PC-9 (cell line): ENCODE results near the gene MAP4K4. TPM values are rescaled to one million over a fixed set of nuclear protein-coding genes. Genes with fewer than 3 reads are reported as not detected.

ENCODE experiments used
- BruUV-seq: library from RNA; stranded (reverse); fragments of 400-500 nt; replicated peaks from 2 replicates; lab custom pipeline; 2021; lab: Mats Ljungman, UMichigan
- CTCF ChIA-PET: fragments of 300-600 bp; sonication (Branson Sonifier 250); formaldehyde crosslinking; loops from one replicate; lab custom pipeline; 2022; ENCODE audit warnings: antibody characterized with exemption; lab: Charles Lee
- POLR2A ChIA-PET: fragments of 300-600 bp; sonication (Branson Sonifier 250); formaldehyde crosslinking; loops from one replicate; lab custom pipeline; 2022; ENCODE audit warnings: antibody characterized with exemption; ENCODE audit not compliant: unreplicated experiment; lab: Charles Lee
- DNase-seq, 2 experiments: peaks; one replicate each; pipeline versions ENCODE4 v3.0.0 to v3.0.0-alpha.2; 2015 to 2022; ENCODE audit warnings: mixed read lengths in 1 of 2
- H2AFZ ChIP-seq: fragments of 200-600 bp; sonication (generic); 2 replicates; pipeline ENCODE4 v1.8.1; 2017; ENCODE audit warnings: antibody characterized with exemption
- H3F3A ChIP-seq: fragments of 200-600 bp; sonication (generic); 2 replicates; pipeline ENCODE4 v1.8.1; 2017; ENCODE audit warnings: antibody characterized with exemption, mild to moderate bottlenecking, low read depth; ENCODE audit not compliant: insufficient read depth
- H3K27ac ChIP-seq: fragments of 200-600 bp; sonication (generic); 2 replicates; pipeline ENCODE4 v1.6.1; 2016; ENCODE audit warnings: mixed run types
- H3K27me3 ChIP-seq: fragments of 200-600 bp; sonication (generic); 2 replicates; pipeline ENCODE4 v1.6.1; 2016; ENCODE audit warnings: low read depth, mixed run types; ENCODE audit not compliant: insufficient read depth
- H3K36me3 ChIP-seq: fragments of 200-600 bp; sonication (generic); 2 replicates; pipeline ENCODE4 v1.6.1; 2016; ENCODE audit warnings: low read depth, mixed run types
- H3K4me1 ChIP-seq: fragments of 200-600 bp; sonication (generic); replicated peaks from 2 replicates; pipeline ENCODE4 v1.6.1; 2016; ENCODE audit warnings: mixed run types; ENCODE audit not compliant: insufficient read depth
- H3K4me2 ChIP-seq: fragments of 200-600 bp; sonication (generic); 2 replicates; pipeline ENCODE4 v1.6.1; 2017; ENCODE audit warnings: mixed run types
- H3K4me3 ChIP-seq: fragments of 200-600 bp; sonication (generic); 2 replicates; pipeline ENCODE4 v1.6.1; 2016; ENCODE audit warnings: mixed run types
- H3K79me2 ChIP-seq: fragments of 200-600 bp; sonication (generic); 2 replicates; pipeline ENCODE4 v1.6.1; 2017; ENCODE audit warnings: low read depth, mixed run types
- H3K9me2 ChIP-seq: fragments of 200-600 bp; sonication (generic); 2 replicates; pipeline ENCODE4 v1.8.1; 2017; ENCODE audit warnings: mild to moderate bottlenecking; ENCODE audit not compliant: insufficient read depth
- H3K9me3 ChIP-seq: fragments of 200-600 bp; sonication (generic); 2 replicates; pipeline ENCODE4 v1.8.1; 2016; ENCODE audit warnings: low read depth; ENCODE audit not compliant: insufficient read depth
- H4K20me1 ChIP-seq: fragments of 200-600 bp; sonication (generic); 2 replicates; pipeline ENCODE4 v1.8.1; 2017; ENCODE audit not compliant: insufficient read depth
- CTCF ChIP-seq: fragments of 200-600 bp; sonication (generic); conservative IDR thresholded peaks from 2 replicates; pipeline ENCODE4 v1.6.1; 2017; ENCODE audit warnings: mixed run types, antibody characterized with exemption, mild to moderate bottlenecking, moderate library complexity
- EZH2 ChIP-seq: fragments of 200-600 bp; sonication (generic); IDR thresholded peaks from 2 replicates; pipeline ENCODE4 v1.8.0; 2017; ENCODE audit warnings: antibody characterized with exemption, low read depth
- intact Hi-C: fragments of 100-400 bp; cut with micrococcal nuclease; formaldehyde crosslinking; loops from one replicate; pipeline ENCODE4 v1.10.0; 2022; ENCODE audit not compliant: unreplicated experiment
- total RNA-seq: library from RNA; stranded (reverse); gene quantifications from 2 replicates; pipeline ENCODE4 v1.2.3, GENCODE V29; 2021

Gene MAP4K4
- total RNA-seq, 1 experiment from 2014 or later, result 129 TPM

- Histone ChIP-seq H3F3A (peaks cover 64% of the 10 kb centered on the region), H3K79me2 (peaks cover 26% of the 10 kb centered on the region), H3K36me3 (peaks cover 58% of the 10 kb centered on the region), H3K27ac (peak overlapping the region; percentile 24; the same call in 1 of the 2 replicates), H3K9me2 (no peaks in the 10 kb centered on the region), H2AFZ (no peak overlapping the region), H3K9me3 (no peaks in the 10 kb centered on the region), H3K4me3 (no peak overlapping the region), H3K4me2 (no peak overlapping the region), H3K27me3 (no peaks in the 10 kb centered on the region), H3K4me1 (0 out of 2 replicates have a peak, but pooled peaks cover 3% of the 10 kb centered on the region), H4K20me1 (no peaks in the 10 kb centered on the region)
- CTCF ChIA-PET, result no interaction called here
- no peak for TF ChIP-seq EZH2
- TF ChIP-seq CTCF, result no peak
- no TSS peak for BruUV-seq
- POLR2A ChIA-PET, result no interaction called here
- DNase-seq, result peak in 1 of 2 experiments; percentile 74
- intact Hi-C loops, result no loop called here
These were observed 146.6 kb downstream of the MAP4K4 start for GRCh38 chr2:101844055-101844635.

- no peak overlapping the region for H3K27ac ChIP-seq
- H4K20me1 ChIP-seq, result no peaks in the 10 kb centered on the region
- no peak for DNase-seq
- H3K4me3 ChIP-seq, result no peak overlapping the region
- H3F3A ChIP-seq, result peaks cover 71% of the 10 kb centered on the region
- intact Hi-C loops, result no loop called here
- ChIA-PET POLR2A (no interaction called here), CTCF (no interaction called here)
- no peak overlapping the region for H2AFZ ChIP-seq
- 0 out of 2 replicates have a peak, but pooled peaks cover 3% of the 10 kb centered on the region for H3K4me1 ChIP-seq
- H3K9me3 ChIP-seq, result no peaks in the 10 kb centered on the region
- H3K4me2 ChIP-seq, result no peak overlapping the region
- BruUV-seq, result no TSS peak
- TF ChIP-seq CTCF (0 out of 2 replicates have a peak, but pooled peaks have one; percentile 16), EZH2 (no peak)
- H3K9me2 ChIP-seq, result no peaks in the 10 kb centered on the region
- H3K79me2 ChIP-seq, result peaks cover 29% of the 10 kb centered on the region
- peaks cover 72% of the 10 kb centered on the region for H3K36me3 ChIP-seq
- no peaks in the 10 kb centered on the region for H3K27me3 ChIP-seq
These were observed 149.5 kb downstream of the MAP4K4 start for GRCh38 chr2:101846973-101847372.

GRCh38 chr2:101847661-101848339 is 150.3 kb downstream of the MAP4K4 start:
- POLR2A ChIA-PET, result no interaction called here
- Histone ChIP-seq H3K36me3 (peaks cover 70% of the 10 kb centered on the region), H3F3A (peaks cover 66% of the 10 kb centered on the region), H3K4me1 (0 out of 2 replicates have a peak, but pooled peaks cover 3% of the 10 kb centered on the region), H3K9me3 (no peaks in the 10 kb centered on the region), H3K27me3 (no peaks in the 10 kb centered on the region), H3K4me2 (no peak overlapping the region), H4K20me1 (no peaks in the 10 kb centered on the region), H3K4me3 (no peak overlapping the region), H3K79me2 (peaks cover 25% of the 10 kb centered on the region), H3K9me2 (no peaks in the 10 kb centered on the region), H3K27ac (no peak overlapping the region), H2AFZ (no peak overlapping the region)
- intact Hi-C loops, result no loop called here
- no peak for DNase-seq
- TF ChIP-seq CTCF (no peak), EZH2 (no peak)
- CTCF ChIA-PET, result interaction anchor here (0.6 kb wide), 1 partner anchor 635 kb away, joined by 3 read pairs; no protein-coding TSS in a partner anchor
- BruUV-seq, result no TSS peak
